HepG2 (cell line): ENCODE data around the gene PTPN12.

Experiments
- EP300 ChIP-seq, 3 experiments: sonication (generic) in 1 of 3; formaldehyde crosslinking in 1 of 3; IDR thresholded peaks; 2 replicates each; pipeline versions ENCODE4 v1.5.1 to v1.6.1; 2011 to 2020; ENCODE audit warnings: low read depth in 2 of 3, low read length in 2 of 3, borderline replicate concordance in 1 of 3, improper control_type of control experiment in 1 of 3, mild to moderate bottlenecking in 1 of 3, missing genetic modification reagents in 1 of 3, moderate library complexity in 1 of 3
- ESRRA ChIP-seq: sonication (generic); formaldehyde crosslinking; IDR thresholded peaks from 2 replicates; pipeline ENCODE4 v1.5.1; 2020; ENCODE audit warnings: mild to moderate bottlenecking, low read depth, missing genetic modification reagents
- PTBP1 ChIP-seq: fragments of 200-400 bp; formaldehyde crosslinking; IDR thresholded peaks from 2 replicates; pipeline ENCODE4 v1.6.1; 2018; ENCODE audit warnings: low read length, low read depth; ENCODE audit not compliant: poor library complexity, severe bottlenecking
- RAD21 ChIP-seq: fragments of 450-650 bp; formaldehyde crosslinking; IDR thresholded peaks from 2 replicates; pipeline ENCODE4 v1.5.0; 2020; ENCODE audit warnings: mild to moderate bottlenecking
- REPIN1 ChIP-seq: sonication (generic); formaldehyde crosslinking; IDR thresholded peaks from 2 replicates; pipeline ENCODE4 v1.8.0; 2022; ENCODE audit warnings: missing genetic modification reagents, low read depth, mild to moderate bottlenecking, borderline replicate concordance
- SIN3B ChIP-seq: fragments of 150-350 bp; IDR thresholded peaks from 2 replicates; pipeline ENCODE4 v1.6.1; 2014; ENCODE audit warnings: low read length
- ZNF12 ChIP-seq: sonication (generic); formaldehyde crosslinking; IDR thresholded peaks from 2 replicates; pipeline ENCODE4 v1.5.0; 2020; ENCODE audit warnings: missing genetic modification reagents
- TF ChIP-seq, protein P1 (sequence below): IDR thresholded peaks from 2 replicates; pipeline ENCODE4 v1.6.1; 2012; ENCODE audit warnings: inconsistent platforms
- TF ChIP-seq, protein P2 (sequence below): sonication (generic); formaldehyde crosslinking; IDR thresholded peaks from 2 replicates; pipeline ENCODE4 v1.4.0; 2020; ENCODE audit warnings: missing genetic modification reagents
- TF ChIP-seq, protein P3 (sequence below): sonication (generic); formaldehyde crosslinking; IDR thresholded peaks from 2 replicates; pipeline ENCODE4 v1.5.0; 2020; ENCODE audit warnings: mild to moderate bottlenecking, missing genetic modification reagents, moderate library complexity

DNA sequence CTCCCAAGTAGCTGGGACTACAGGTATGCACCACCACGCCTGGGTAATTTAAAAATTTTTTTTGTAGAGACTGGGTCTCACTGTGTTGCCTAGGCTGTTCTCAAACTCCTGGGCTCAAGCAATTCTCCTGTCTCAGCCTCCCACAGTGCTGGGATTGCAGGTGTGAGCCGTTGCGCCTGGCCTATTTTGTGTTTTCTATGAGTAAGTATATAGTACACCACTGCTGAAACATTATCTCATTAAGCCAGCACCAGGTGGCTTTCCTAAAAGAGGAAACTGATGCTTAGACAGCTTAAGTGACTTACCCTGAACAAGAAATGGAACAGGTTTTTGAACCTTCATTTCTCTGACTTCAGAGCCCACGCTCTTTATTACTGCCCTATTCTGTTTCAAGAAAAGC is 7.8 kb upstream of the PTPN12 start:
- TF ChIP-seq ZNF12 (CRISPR knock-in tag) (no peak), EP300 (IDR thresholded peaks at IDR 0.05; ENCODE audit: low read depth in 2 of 2, low read length in 2 of 2) (no peak), EP300 (CRISPR knock-in tag; IDR thresholded peaks at IDR 0.05; ENCODE audit: borderline replicate concordance) (no peak), ESRRA (no peak), REPIN1 (no peak), SIN3B (no peak), PTBP1 (no peak), RAD21 (CRISPR knock-in tag) (no peak)
- TF ChIP-seq, protein P1, sequence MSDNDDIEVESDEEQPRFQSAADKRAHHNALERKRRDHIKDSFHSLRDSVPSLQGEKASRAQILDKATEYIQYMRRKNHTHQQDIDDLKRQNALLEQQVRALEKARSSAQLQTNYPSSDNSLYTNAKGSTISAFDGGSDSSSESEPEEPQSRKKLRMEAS = no peak
- TF ChIP-seq, protein P2, sequence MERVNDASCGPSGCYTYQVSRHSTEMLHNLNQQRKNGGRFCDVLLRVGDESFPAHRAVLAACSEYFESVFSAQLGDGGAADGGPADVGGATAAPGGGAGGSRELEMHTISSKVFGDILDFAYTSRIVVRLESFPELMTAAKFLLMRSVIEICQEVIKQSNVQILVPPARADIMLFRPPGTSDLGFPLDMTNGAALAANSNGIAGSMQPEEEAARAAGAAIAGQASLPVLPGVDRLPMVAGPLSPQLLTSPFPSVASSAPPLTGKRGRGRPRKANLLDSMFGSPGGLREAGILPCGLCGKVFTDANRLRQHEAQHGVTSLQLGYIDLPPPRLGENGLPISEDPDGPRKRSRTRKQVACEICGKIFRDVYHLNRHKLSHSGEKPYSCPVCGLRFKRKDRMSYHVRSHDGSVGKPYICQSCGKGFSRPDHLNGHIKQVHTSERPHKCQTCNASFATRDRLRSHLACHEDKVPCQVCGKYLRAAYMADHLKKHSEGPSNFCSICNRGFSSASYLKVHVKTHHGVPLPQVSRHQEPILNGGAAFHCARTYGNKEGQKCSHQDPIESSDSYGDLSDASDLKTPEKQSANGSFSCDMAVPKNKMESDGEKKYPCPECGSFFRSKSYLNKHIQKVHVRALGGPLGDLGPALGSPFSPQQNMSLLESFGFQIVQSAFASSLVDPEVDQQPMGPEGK (CRISPR knock-in tag) = no peak
- TF ChIP-seq, protein P3, sequence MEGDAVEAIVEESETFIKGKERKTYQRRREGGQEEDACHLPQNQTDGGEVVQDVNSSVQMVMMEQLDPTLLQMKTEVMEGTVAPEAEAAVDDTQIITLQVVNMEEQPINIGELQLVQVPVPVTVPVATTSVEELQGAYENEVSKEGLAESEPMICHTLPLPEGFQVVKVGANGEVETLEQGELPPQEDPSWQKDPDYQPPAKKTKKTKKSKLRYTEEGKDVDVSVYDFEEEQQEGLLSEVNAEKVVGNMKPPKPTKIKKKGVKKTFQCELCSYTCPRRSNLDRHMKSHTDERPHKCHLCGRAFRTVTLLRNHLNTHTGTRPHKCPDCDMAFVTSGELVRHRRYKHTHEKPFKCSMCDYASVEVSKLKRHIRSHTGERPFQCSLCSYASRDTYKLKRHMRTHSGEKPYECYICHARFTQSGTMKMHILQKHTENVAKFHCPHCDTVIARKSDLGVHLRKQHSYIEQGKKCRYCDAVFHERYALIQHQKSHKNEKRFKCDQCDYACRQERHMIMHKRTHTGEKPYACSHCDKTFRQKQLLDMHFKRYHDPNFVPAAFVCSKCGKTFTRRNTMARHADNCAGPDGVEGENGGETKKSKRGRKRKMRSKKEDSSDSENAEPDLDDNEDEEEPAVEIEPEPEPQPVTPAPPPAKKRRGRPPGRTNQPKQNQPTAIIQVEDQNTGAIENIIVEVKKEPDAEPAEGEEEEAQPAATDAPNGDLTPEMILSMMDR (CRISPR knock-in tag) = no peak
